ENCODE data around the gene HDAC4.

Gene HDAC4

DNA sequence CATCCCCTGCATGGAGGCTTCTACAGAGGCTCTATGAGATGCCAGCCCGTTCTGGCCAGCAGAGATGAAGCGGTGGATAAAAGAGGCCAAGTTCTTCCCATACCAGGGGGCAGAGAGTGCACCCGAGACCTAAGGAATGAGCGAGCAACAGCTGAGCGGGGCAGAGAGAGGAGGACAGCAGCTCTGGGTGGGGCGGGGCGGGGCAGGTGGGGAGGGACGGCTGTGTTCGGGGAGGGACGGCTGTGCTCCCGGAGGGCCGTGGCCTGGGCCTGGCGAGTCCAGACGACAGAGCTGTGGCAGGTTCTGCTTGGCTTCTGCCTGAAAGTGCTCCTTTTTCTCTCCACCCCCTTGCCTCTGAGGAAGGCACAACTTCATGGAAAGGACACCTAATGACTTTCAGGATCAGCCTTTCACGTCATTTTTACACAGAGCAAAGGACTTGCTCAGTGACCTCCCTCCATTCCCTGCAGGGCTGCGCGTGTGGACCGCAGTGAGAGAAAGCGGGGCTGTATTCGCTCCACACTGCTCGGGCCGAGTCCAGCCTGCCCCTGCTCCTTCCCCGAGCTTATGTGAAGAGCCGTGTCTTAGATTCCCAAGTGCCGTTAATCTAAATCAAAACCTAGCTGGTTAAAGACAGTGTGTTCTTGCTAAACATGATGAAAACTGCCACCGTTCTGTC, 232.9 kb downstream of the HDAC4 start:
- no peak overlapping the region for H3K4me3 ChIP-seq (ENCODE audit: low read depth, low read length)
- DNase-seq (ENCODE audit: low read depth): no peak
- TF ChIP-seq, protein P1, sequence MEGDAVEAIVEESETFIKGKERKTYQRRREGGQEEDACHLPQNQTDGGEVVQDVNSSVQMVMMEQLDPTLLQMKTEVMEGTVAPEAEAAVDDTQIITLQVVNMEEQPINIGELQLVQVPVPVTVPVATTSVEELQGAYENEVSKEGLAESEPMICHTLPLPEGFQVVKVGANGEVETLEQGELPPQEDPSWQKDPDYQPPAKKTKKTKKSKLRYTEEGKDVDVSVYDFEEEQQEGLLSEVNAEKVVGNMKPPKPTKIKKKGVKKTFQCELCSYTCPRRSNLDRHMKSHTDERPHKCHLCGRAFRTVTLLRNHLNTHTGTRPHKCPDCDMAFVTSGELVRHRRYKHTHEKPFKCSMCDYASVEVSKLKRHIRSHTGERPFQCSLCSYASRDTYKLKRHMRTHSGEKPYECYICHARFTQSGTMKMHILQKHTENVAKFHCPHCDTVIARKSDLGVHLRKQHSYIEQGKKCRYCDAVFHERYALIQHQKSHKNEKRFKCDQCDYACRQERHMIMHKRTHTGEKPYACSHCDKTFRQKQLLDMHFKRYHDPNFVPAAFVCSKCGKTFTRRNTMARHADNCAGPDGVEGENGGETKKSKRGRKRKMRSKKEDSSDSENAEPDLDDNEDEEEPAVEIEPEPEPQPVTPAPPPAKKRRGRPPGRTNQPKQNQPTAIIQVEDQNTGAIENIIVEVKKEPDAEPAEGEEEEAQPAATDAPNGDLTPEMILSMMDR (conservative IDR thresholded peaks at IDR 0.05; ENCODE audit: low read depth, low read length): no peak

DNA sequence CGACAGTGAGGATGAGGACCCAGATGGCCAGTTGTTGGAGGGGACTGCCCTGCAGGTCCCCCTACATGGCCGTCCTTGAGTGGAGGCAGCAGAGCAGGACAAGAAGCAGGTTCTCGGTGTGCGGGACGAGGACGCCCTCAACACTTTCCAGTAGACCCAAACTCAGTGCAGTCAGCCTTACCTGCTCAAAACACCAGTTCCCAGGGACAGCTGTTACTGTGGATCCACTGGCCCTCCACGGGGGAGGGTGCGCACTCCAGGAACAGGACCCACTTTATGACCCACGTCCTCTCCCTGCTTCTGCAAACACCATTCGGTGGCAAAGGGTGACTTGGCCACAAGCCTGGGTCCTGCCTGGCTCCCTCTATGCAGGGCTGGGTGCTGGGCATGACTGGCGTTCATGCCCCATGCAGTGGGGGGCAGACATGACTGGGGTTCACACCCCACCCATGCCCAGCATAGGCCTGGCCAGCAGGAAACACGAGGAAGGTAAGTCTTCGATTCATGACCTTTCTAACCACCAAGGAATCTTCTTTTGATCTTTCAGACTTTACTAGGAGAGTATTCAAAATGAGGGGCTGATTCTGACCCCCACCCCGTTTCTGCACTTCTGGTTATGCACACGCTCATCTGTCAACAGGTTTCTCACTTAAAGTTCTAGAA, 233.7 kb downstream of the HDAC4 start:
- H3K4me3 ChIP-seq (ENCODE audit: low read depth, low read length): no peak overlapping the region
- TF ChIP-seq, protein P1 (conservative IDR thresholded peaks at IDR 0.05; ENCODE audit: low read depth, low read length): no peak
- no peak for DNase-seq (ENCODE audit: low read depth)

DNA sequence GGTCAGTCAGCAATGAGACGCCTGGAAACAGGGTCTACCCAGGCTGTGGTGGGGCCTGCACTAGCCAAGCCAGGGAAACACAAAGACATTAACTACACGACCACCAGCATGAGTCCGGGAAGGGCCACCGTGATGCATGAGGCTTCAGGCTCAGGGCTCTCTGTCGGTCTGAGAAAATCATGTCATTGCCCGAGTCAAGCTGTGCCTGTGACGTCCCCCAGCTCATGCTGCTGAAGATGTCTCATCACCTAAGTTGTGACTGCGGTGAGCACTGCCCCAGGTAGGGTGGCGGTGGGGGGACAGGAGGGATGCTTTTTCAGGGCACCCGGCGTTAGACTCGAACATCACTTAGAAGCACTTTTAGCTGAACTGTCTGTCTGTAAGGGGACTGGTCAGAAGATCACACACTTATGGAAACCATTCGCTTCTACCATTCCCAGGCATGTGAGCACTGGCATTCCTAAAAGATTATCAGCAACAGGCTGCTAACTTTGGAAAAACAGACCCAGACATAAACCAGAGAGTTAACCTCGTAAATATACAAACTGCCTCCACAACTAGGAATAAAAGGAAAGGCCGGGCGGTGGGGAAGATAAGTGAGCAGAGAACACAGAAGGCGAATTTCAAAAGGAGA, 234.5 kb downstream of the HDAC4 start:
- TF ChIP-seq, protein P1 (conservative IDR thresholded peaks at IDR 0.05; ENCODE audit: low read depth, low read length): no peak
- no peak for DNase-seq (ENCODE audit: low read depth)
- H3K4me3 ChIP-seq (ENCODE audit: low read depth, low read length): no peak overlapping the region

DNA sequence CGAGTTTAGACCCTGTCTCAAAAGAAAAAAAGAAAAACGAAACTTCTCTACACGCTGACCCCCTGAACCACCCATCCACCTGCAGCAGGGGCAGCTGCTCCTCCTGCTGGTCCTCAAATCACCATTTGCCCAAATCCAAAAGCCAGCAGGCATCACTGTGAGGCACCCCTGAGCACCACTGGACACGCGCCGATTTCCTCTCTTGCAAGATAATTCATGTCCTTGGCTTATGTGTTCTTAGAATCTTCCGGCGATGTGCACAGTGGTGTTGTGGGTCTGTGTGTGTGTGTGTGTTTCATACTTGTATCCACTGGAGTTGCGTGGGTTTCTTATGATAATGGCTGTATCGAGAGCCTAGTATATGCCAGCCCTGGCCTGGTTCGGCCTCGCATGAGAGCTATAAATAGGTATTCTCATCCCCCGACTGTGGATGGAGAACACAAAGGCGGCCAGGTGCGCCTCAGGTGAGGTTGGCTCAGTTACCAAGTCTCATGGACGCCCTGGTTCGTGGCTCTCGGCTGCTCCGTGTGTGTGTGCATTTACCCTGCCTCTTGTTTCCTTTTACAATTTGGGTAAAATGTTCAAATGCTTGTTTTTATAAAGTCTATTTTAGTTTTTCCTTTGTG, 235.5 kb downstream of the HDAC4 start:
- TF ChIP-seq, protein P1 (conservative IDR thresholded peaks at IDR 0.05; ENCODE audit: low read depth, low read length): no peak
- no peak for DNase-seq (ENCODE audit: low read depth)
- no peak overlapping the region for H3K4me3 ChIP-seq (ENCODE audit: low read depth, low read length)

DNA sequence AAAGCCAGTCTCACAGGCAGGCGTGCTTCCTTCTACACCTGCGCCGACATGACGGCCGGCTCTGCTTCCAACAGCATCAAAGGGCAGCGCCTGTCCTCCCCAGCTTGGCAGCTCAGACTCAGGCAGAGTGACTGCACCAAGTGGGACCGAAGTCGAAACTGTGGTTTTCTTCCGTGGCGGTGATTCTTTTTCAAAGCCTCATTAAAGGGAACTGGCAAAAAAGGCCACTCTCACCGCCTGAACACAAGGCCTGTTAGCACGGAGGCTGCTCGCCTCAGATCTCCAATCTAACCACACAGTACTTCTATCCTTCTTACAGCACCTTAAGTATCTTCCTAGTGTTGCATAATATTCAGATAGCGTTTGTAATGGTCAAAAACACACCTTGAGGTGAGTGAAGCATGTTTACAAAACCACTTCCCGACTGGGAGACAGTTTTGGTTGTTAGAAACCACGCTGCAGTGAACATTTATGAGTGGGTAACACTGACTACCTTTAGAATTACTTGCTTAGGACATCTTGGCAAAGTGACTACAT, 236.4 kb downstream of the HDAC4 start:
- TF ChIP-seq, protein P1 (conservative IDR thresholded peaks at IDR 0.05; ENCODE audit: low read depth, low read length): no peak
- H3K4me3 ChIP-seq (ENCODE audit: low read depth, low read length): no peak overlapping the region
- DNase-seq (ENCODE audit: low read depth): no peak

DNA sequence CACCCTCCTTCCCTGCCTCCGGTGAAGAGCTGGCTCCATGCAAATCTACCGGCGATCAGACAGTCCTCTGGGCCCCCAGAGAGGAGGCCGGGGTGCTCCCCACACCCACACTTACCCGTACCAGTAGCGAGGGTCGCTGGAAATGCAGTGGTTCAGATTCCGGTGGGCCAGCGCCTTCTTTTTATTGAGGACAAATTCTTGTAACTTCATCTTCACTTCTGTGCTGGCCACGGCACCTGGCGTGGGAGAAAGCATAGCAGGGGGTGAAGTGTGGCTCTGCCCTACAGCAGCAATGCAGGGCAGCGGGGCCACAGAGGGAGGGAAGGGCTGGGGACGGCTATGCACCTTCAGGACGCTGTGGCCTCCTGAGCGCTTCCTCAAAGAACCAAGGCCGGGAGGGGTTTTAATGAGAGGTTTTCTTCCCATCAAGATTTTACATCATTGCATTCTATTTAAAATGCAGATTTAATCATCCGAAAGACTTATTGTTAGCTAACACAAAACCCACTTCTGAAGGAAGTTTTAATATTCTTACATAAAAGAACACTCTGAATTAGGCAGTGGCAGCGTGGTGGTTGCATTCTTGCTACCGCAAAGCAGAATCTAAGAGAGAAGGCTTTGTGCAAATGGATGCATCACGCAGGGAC, 237.0 kb downstream of the HDAC4 start:
- no peak overlapping the region for H3K4me3 ChIP-seq (ENCODE audit: low read depth, low read length)
- DNase-seq (ENCODE audit: low read depth): no peak
- TF ChIP-seq, protein P1 (conservative IDR thresholded peaks at IDR 0.05; ENCODE audit: low read depth, low read length): no peak

Data from choroid plexus epithelial cell (primary cell).